Keratinocyte (primary cell): ENCODE results near the gene TAF4. TPM values are rescaled to one million over a fixed set of nuclear protein-coding genes. Genes with fewer than 3 reads are reported as not detected.

Experiments
- DNase-seq: peaks from one replicate; pipeline ENCODE4 v3.0.0-alpha.2; 2011; ENCODE audit warnings: low read depth, missing footprints, low spot score
- FAIRE-seq: peaks from 2 replicates; lab custom pipeline; 2011; peaks lifted over from hg19 to GRCh38; lab: Jason Lieb, UNC
- H2AFZ ChIP-seq: 2 replicates; pipeline ENCODE4 v1.6.0; 2012; ENCODE audit warnings: low read length, control low read depth, inconsistent platforms; ENCODE audit not compliant: control insufficient read depth
- H3K27ac ChIP-seq: 2 replicates; pipeline ENCODE4 v1.5.1; 2011; ENCODE audit warnings: low read length; ENCODE audit not compliant: control insufficient read depth, insufficient read depth
- H3K27me3 ChIP-seq: 3 replicates; pipeline ENCODE4 v1.6.0; 2011; ENCODE audit warnings: low read length; ENCODE audit not compliant: control insufficient read depth, insufficient read depth; ENCODE audit errors: extremely low read depth
- H3K36me3 ChIP-seq, 2 experiments: 2 replicates in 1 of 2; 3 replicates in 1 of 2; pipeline ENCODE4 v1.5.1; 2011; ENCODE audit warnings: low read length in 2 of 2, mild to moderate bottlenecking in 1 of 2; ENCODE audit not compliant: control insufficient read depth in 2 of 2, insufficient read depth in 2 of 2; ENCODE audit errors: extremely low read depth in 1 of 2
- H3K4me1 ChIP-seq: 3 replicates; pipeline ENCODE4 v1.5.1; 2011; ENCODE audit warnings: low read length; ENCODE audit not compliant: control insufficient read depth, insufficient read depth; ENCODE audit errors: extremely low read depth
- H3K4me2 ChIP-seq: 3 replicates; pipeline ENCODE4 v1.6.0; 2011; ENCODE audit warnings: low read depth, low read length; ENCODE audit not compliant: control insufficient read depth, insufficient read depth; ENCODE audit errors: extremely low read depth
- H3K4me3 ChIP-seq, 3 experiments: fragments of 200-600 bp in 1 of 3; sonication (generic) in 1 of 3; 2 replicates in 2 of 3; 3 replicates in 1 of 3; pipeline ENCODE4 v1.5.1; 2011 to 2016; ENCODE audit warnings: low read length in 3 of 3, mild to moderate bottlenecking in 3 of 3, control low read depth in 2 of 3, inconsistent platforms in 1 of 3, low read depth in 1 of 3, mixed read lengths in 1 of 3, mixed run types in 1 of 3, moderate library complexity in 1 of 3; ENCODE audit not compliant: control insufficient read depth in 2 of 3, insufficient read depth in 2 of 3; ENCODE audit errors: extremely low read depth in 1 of 3
- H3K79me2 ChIP-seq: 2 replicates; pipeline ENCODE4 v1.6.0; 2012; ENCODE audit warnings: low read length; ENCODE audit not compliant: control insufficient read depth, insufficient read depth
- H3K9ac ChIP-seq: 3 replicates; pipeline ENCODE4 v1.6.0; 2011; ENCODE audit warnings: low read length; ENCODE audit not compliant: control insufficient read depth, insufficient read depth; ENCODE audit errors: extremely low read depth
- H3K9me1 ChIP-seq: 3 replicates; pipeline ENCODE4 v1.6.0; 2011; ENCODE audit warnings: low read length; ENCODE audit not compliant: control insufficient read depth, insufficient read depth; ENCODE audit errors: extremely low read depth
- H3K9me3 ChIP-seq: 2 replicates; pipeline ENCODE4 v1.5.1; 2012; ENCODE audit warnings: low read depth, low read length; ENCODE audit not compliant: control insufficient read depth
- H4K20me1 ChIP-seq: 3 replicates; pipeline ENCODE4 v1.6.0; 2011; ENCODE audit warnings: low read length; ENCODE audit not compliant: control insufficient read depth, insufficient read depth; ENCODE audit errors: extremely low read depth
- EZH2 ChIP-seq: IDR thresholded peaks from one replicate; pipeline ENCODE4 v1.6.1; 2012; ENCODE audit warnings: inconsistent platforms, mild to moderate bottlenecking, low read length, moderate library complexity
- dilution Hi-C: fragments of 300-500 bp; cut with MboI; formaldehyde crosslinking; loops from one replicate; pipeline ENCODE4 v1.7.0; 2020; ENCODE audit warnings: low sequenced_read_pairs; ENCODE audit not compliant: extremely low pct_ligation_motif_present
- polyA plus RNA-seq, 5 experiments: library from polyadenylated mRNA; depleted of rRNA in 3 of 5; stranded (reverse) in 3 of 5; stranded (forward) in 1 of 5; unstranded in 1 of 5; fragments of >200 nt; gene quantifications; 1 replicate in 1 of 5; 2 replicates in 3 of 5; 3 replicates in 1 of 5; pipeline versions ENCODE4 v1.2.1 to v1.2.3, GENCODE V29; 2011 to 2012; ENCODE audit warnings: missing spikeins in 2 of 5, low read depth in 1 of 5, low replicate concordance in 1 of 5
- small RNA-seq, 3 experiments: library from RNA; depleted of rRNA; stranded (forward); fragments of <200 nt; gene quantifications; one replicate each; pipeline ENCODE3, GENCODE V24; 2012; ENCODE audit warnings: low read depth in 3 of 3, low replicate concordance in 1 of 3; ENCODE audit not compliant: insufficient read length in 3 of 3
- TF ChIP-seq, protein P1 (sequence below), 3 experiments: IDR thresholded peaks in 1 of 3; conservative IDR thresholded peaks in 1 of 3; optimal IDR thresholded peaks in 1 of 3; 2 replicates in 2 of 3; 3 replicates in 1 of 3; pipeline versions ENCODE3 to v1.5.1; 2011; ENCODE audit warnings: low read length in 3 of 3, mild to moderate bottlenecking in 3 of 3, moderate library complexity in 2 of 3, control low read depth in 1 of 3, inconsistent platforms in 1 of 3; ENCODE audit not compliant: insufficient read depth in 2 of 3; ENCODE audit errors: extremely low read depth in 1 of 3

The TAF4 gene
- polyA plus RNA-seq, 1 donor (not counting 4 experiments of a cell fraction or from before 2014, with no cell fraction given) = 3.3 TPM

GRCh38 chr20:61925555-61926252 is 140.0 kb downstream of the TAF4 start:
- Histone ChIP-seq H2AFZ (no peak overlapping the region), H3K4me1 (no peaks in the 10 kb centered on the region), H3K79me2 (no peaks in the 10 kb centered on the region), H3K27me3 (no peaks in the 10 kb centered on the region), H3K9me3 (no peaks in the 10 kb centered on the region), H4K20me1 (peaks cover 3% of the 10 kb centered on the region), H3K4me3 (no peak overlapping the region), H3K9me1 (no peaks in the 10 kb centered on the region), H3K9ac (no peak overlapping the region), H3K36me3 (no peaks in the 10 kb centered on the region), H3K4me2 (no peak overlapping the region), H3K27ac (no peak overlapping the region)
- TF ChIP-seq EZH2 = no peak
- TF ChIP-seq, protein P1, sequence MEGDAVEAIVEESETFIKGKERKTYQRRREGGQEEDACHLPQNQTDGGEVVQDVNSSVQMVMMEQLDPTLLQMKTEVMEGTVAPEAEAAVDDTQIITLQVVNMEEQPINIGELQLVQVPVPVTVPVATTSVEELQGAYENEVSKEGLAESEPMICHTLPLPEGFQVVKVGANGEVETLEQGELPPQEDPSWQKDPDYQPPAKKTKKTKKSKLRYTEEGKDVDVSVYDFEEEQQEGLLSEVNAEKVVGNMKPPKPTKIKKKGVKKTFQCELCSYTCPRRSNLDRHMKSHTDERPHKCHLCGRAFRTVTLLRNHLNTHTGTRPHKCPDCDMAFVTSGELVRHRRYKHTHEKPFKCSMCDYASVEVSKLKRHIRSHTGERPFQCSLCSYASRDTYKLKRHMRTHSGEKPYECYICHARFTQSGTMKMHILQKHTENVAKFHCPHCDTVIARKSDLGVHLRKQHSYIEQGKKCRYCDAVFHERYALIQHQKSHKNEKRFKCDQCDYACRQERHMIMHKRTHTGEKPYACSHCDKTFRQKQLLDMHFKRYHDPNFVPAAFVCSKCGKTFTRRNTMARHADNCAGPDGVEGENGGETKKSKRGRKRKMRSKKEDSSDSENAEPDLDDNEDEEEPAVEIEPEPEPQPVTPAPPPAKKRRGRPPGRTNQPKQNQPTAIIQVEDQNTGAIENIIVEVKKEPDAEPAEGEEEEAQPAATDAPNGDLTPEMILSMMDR (optimal IDR thresholded peaks at IDR 0.05 in 1 of 3, IDR thresholded peaks at IDR 0.05 in 1 of 3, conservative IDR thresholded peaks at IDR 0.05 in 1 of 3; ENCODE audit: extremely low read depth in 1 of 3, insufficient read depth in 2 of 3, low read length in 3 of 3) = no peak
- FAIRE-seq (no peak), DNase-seq (no peak)
- dilution Hi-C loops = no loop called here

DNA sequence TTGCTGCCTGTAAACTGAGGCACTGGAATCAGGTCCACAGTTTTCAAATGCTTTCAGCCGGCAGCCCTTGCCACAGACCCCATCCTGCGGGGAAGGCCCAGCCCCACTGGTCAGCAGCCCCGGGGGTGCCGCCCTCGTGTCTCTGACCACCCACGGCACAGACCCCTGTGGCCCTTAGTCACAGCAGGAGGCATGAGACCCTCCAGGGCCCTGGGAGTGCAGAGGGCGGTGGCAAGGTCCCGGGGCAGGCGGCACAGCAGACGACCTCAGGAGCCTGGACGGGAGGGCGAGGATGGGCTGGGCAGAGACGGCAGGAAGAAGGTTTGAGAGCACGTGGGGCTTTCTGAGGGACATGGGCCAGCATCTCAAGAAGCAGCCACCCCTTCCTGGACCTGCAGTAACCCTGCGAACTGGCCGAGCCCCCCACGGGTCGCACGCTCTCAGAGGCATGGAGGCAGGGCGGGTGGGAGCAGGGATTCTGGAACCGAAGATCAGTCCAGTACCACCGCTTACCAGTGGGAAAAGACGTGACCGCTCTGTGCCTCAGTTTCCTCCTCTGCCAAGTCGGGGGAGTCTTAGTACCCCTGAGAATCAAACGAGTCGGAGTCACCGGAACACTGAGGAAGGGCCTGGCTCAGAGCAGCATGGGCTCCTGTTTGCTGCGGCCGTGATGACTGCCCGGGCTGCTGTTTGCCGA is 140.7 kb downstream of the TAF4 start:
- H3K27me3 ChIP-seq = no peaks in the 10 kb centered on the region
- dilution Hi-C loops = no loop called here
- no peaks in the 10 kb centered on the region for H3K9me1 ChIP-seq
- DNase-seq (no peak), FAIRE-seq (no peak)
- H4K20me1 ChIP-seq = peaks cover 3% of the 10 kb centered on the region
- H3K79me2 ChIP-seq = no peaks in the 10 kb centered on the region
- H3K27ac ChIP-seq = no peak overlapping the region
- no peak overlapping the region for H3K4me2 ChIP-seq
- H3K9me3 ChIP-seq = peaks cover 3% of the 10 kb centered on the region
- no peak overlapping the region for H2AFZ ChIP-seq
- no peak overlapping the region for H3K9ac ChIP-seq
- H3K4me1 ChIP-seq = no peaks in the 10 kb centered on the region
- no peak for TF ChIP-seq EZH2
- TF ChIP-seq, protein P1 (optimal IDR thresholded peaks at IDR 0.05 in 1 of 3, IDR thresholded peaks at IDR 0.05 in 1 of 3, conservative IDR thresholded peaks at IDR 0.05 in 1 of 3; ENCODE audit: extremely low read depth in 1 of 3, insufficient read depth in 2 of 3, low read length in 3 of 3) = no peak
- H3K4me3 ChIP-seq = no peak overlapping the region
- no peaks in the 10 kb centered on the region for H3K36me3 ChIP-seq

Small RNA genes within 50 kb of the gene (small RNA-seq; reads per million reads assigned to genes)
- gene MIR3195 = 0 reads per million in 3 experiments

Other genes with a start within 250 kb of the TAF4 start
- 19.9 to 21.7 TPM (median 20.0 TPM) in 3 replicates for gene LSM14B, start 56.6 kb upstream of the TAF4 start, polyA plus RNA-seq
- gene PSMA7, start 77.5 kb upstream of the TAF4 start, polyA plus RNA-seq = 383 to 439 TPM (median 412 TPM) in 3 replicates
- gene SS18L1, start 77.9 kb upstream of the TAF4 start, polyA plus RNA-seq = 5.0 to 13.6 TPM (median 9.4 TPM) in 3 replicates
- 24.7 to 31.4 TPM (median 29.5 TPM) in 3 replicates for gene MTG2, start 117.1 kb upstream of the TAF4 start, polyA plus RNA-seq
- gene HRH3, start 154.4 kb upstream of the TAF4 start, polyA plus RNA-seq = not detected in 3 replicates
- 15.9 to 21.4 TPM (median 16.9 TPM) in 3 replicates for gene OSBPL2, start 172.6 kb upstream of the TAF4 start, polyA plus RNA-seq
- gene ADRM1, start 237.1 kb upstream of the TAF4 start, polyA plus RNA-seq = 89.8 to 109 TPM (median 91.4 TPM) in 3 replicates